Endothelial cell (in vitro differentiated cells): ENCODE data around the gene CHPF. TPM values are rescaled to one million over a fixed set of nuclear protein-coding genes. Genes with fewer than 3 reads are reported as not detected.

Experiments
- DNase-seq: peaks from one replicate; pipeline ENCODE4 v3.0.0; 2021; ENCODE audit warnings: low spot score
- H3K27ac Mint-ChIP-seq: one replicate; pipeline ENCODE4 v1.8.0; 2021; ENCODE audit warnings: mixed read lengths, inconsistent platforms; ENCODE audit not compliant: unreplicated experiment
- H3K27me3 Mint-ChIP-seq: one replicate; pipeline ENCODE4 v1.8.0; 2021; ENCODE audit warnings: mild to moderate bottlenecking, moderate library complexity, mixed read lengths, inconsistent platforms; ENCODE audit not compliant: unreplicated experiment
- H3K36me3 Mint-ChIP-seq: one replicate; pipeline ENCODE4 v1.8.0; 2021; ENCODE audit warnings: mild to moderate bottlenecking, low read depth, mixed read lengths, inconsistent platforms; ENCODE audit not compliant: unreplicated experiment
- H3K4me1 Mint-ChIP-seq: one replicate; pipeline ENCODE4 v1.8.0; 2021; ENCODE audit warnings: mild to moderate bottlenecking, mixed read lengths, inconsistent platforms; ENCODE audit not compliant: unreplicated experiment
- H3K4me3 Mint-ChIP-seq: one replicate; pipeline ENCODE4 v1.8.0; 2021; ENCODE audit warnings: mild to moderate bottlenecking, mixed read lengths, inconsistent platforms; ENCODE audit not compliant: unreplicated experiment
- H3K9me3 Mint-ChIP-seq: one replicate; pipeline ENCODE4 v1.8.0; 2021; ENCODE audit warnings: mixed read lengths, inconsistent platforms; ENCODE audit not compliant: unreplicated experiment
- total RNA-seq: library from RNA; stranded (reverse); fragmentation: NEBNext Ultra II Directional; extraction: Animal tissue kit (Norgen Biotek cat#: 25700); gene quantifications from one replicate; pipeline ENCODE4 v1.2.1, GENCODE V29; 2021; ENCODE audit not compliant: unreplicated experiment
- TF ChIP-seq, protein P1 (sequence below): fragments of 200-600 bp; sonication (generic); IDR thresholded peaks from one replicate; pipeline ENCODE4 v1.5.0; 2021; ENCODE audit warnings: antibody characterized with exemption; ENCODE audit not compliant: unreplicated experiment

Gene CHPF
- total RNA-seq, 1 donor from 2014 or later: 4.1 TPM

DNA sequence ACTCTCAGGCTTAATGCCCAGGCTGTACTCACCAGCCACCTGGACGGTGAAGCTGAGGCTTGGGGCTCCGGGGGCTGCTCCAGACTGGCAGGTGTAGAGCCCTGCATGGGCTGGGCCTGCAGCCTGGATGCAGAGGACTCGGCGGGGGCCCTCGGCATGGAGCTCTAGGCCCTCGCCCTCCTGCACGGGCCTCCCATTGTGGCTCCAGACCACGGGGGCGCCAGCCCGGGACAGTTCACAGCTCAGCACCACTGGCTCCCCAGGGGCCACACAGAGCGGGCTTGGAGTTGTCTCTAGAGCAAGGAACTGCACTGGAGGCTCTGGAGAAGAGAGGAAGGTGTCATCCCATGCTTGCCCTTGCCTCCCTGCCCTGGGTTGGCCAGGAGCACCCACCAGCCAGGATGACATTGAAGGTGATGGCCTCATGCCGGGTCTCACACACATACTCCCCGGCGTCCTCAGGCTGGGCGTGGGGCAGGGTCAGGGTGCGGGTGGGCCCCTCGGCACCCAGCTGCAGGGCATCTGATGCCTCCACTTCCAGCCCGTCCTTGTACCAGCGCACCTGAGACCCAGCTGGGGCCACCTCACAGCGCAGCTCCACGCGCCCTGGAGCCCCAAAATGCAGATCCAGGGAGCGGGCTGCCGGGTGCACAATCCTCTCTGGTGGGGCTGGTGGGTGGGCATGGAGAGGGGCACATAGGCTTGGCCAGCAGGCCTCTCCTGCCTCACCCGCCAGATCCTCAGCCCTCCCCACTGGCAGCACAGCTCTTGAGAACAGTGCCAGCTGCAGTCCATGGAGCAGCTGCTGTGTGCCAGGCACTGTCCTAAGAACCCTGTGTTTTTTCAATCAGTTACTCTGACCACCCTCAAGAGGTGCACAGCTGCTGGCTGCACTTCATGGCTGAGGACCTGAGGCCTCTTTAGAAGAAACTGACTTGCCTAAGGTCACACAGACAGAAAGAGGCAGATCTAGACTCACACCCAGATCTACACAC is 14.5 kb upstream of the CHPF start:
- DNase-seq: no peak
- Mint-ChIP-seq H3K4me3 (no peak overlapping the region), H3K36me3 (peaks cover 10% of the 10 kb centered on the region), H3K27me3 (peaks cover 21% of the 10 kb centered on the region), H3K9me3 (no peaks in the 10 kb centered on the region), H3K4me1 (peaks cover 11% of the 10 kb centered on the region), H3K27ac (no peak overlapping the region)
- TF ChIP-seq, protein P1, sequence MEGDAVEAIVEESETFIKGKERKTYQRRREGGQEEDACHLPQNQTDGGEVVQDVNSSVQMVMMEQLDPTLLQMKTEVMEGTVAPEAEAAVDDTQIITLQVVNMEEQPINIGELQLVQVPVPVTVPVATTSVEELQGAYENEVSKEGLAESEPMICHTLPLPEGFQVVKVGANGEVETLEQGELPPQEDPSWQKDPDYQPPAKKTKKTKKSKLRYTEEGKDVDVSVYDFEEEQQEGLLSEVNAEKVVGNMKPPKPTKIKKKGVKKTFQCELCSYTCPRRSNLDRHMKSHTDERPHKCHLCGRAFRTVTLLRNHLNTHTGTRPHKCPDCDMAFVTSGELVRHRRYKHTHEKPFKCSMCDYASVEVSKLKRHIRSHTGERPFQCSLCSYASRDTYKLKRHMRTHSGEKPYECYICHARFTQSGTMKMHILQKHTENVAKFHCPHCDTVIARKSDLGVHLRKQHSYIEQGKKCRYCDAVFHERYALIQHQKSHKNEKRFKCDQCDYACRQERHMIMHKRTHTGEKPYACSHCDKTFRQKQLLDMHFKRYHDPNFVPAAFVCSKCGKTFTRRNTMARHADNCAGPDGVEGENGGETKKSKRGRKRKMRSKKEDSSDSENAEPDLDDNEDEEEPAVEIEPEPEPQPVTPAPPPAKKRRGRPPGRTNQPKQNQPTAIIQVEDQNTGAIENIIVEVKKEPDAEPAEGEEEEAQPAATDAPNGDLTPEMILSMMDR: no peak

DNA sequence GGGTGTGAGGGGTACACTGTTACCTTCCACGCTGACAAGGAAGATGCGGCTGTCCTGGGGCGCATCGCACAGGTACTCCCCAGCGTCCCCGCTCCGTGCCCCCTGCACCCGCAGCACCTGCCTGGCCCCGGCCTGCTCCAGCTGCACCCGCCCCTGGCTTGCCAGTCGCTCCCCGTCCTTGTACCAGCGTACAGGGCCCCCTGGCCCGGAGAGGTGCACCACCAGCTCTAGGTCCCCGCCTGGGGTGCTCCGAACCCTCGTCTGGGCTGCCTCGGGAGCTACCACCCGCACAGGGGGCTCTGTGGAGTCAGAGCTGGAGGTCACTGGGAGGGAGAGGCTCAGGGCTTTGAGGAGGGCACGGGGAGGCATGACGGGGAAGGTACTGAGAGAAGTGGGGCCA is 13.7 kb upstream of the CHPF start:
- Mint-ChIP-seq H3K36me3 (peaks cover 10% of the 10 kb centered on the region), H3K4me3 (no peak overlapping the region), H3K9me3 (no peaks in the 10 kb centered on the region), H3K27ac (no peak overlapping the region), H3K4me1 (peaks cover 11% of the 10 kb centered on the region), H3K27me3 (peaks cover 17% of the 10 kb centered on the region)
- DNase-seq: no peak
- TF ChIP-seq, protein P1: no peak

DNA sequence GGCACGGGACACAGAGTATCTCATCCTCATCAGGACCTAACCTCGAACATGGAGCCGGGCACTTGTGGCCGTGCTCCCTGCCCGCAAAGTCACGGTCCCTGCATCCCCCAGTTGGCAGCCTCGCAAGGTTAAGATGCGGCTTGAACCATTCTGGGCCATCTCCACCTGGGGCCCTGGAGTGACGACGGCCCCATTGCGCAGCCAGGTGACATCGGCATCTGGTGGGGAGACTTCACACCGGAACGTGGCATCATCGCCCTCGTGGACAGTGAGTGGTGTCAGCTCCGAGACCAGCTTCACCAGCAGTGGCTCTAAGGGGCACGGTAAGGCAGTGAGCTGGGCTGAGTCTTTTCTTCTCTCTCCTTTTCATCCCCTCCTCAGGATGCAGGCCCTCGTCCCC is 12.8 kb upstream of the CHPF start:
- Mint-ChIP-seq H3K4me3 (no peak overlapping the region), H3K27ac (no peak overlapping the region), H3K9me3 (no peaks in the 10 kb centered on the region), H3K27me3 (peaks cover 19% of the 10 kb centered on the region), H3K36me3 (peaks cover 10% of the 10 kb centered on the region), H3K4me1 (peaks cover 8% of the 10 kb centered on the region)
- TF ChIP-seq, protein P1: no peak
- no peak for DNase-seq

DNA sequence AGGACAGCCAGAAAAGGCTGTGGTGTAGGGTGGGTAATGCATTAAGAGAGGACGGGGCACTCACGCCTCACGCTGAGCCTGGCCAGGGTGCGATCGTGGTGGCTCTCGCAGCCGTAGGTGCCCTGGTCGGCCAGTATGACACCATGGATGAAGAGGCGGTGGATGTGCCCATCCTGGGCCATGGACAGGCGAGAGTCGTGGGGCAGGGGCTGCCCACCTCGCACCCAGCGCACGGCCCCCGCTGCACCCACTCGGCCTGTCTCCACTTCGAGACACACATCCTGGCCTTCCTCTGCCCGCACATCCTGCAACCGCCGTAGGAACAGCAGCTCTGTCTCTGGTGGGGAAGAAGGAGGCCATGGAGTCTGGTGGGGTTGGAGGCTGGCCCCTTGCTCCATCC is 12.3 kb upstream of the CHPF start:
- Mint-ChIP-seq H3K9me3 (no peaks in the 10 kb centered on the region), H3K36me3 (peaks cover 10% of the 10 kb centered on the region), H3K4me3 (no peak overlapping the region), H3K27ac (no peak overlapping the region), H3K27me3 (peaks cover 20% of the 10 kb centered on the region), H3K4me1 (peaks cover 3% of the 10 kb centered on the region)
- TF ChIP-seq, protein P1: no peak
- no peak for DNase-seq

DNA sequence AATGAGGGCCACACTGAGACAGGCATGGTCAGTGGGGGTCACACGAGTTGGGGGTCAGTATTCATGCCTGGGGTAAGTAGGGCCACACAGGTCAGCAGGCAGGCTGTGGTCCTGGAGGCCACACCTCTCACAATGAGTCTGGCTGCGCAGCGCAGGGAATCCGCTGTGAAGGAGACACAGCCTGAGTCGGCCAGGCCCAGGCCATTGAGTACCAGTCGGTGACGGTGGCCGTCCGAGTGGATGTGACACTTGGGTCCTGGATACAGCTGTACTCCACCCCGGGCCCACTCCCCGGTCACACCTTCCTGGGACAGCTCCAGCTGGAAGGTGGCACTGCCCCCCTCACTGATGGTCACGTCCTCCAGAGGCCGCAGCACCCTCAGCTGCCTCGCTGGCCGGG is 10.7 kb upstream of the CHPF start:
- DNase-seq: no peak
- H3K4me3 Mint-ChIP-seq: no peak overlapping the region
- H3K36me3 Mint-ChIP-seq: peaks cover 6% of the 10 kb centered on the region
- no peaks in the 10 kb centered on the region for H3K4me1 Mint-ChIP-seq
- H3K27ac Mint-ChIP-seq: no peak overlapping the region
- TF ChIP-seq, protein P1: no peak
- peaks cover 22% of the 10 kb centered on the region for H3K27me3 Mint-ChIP-seq
- H3K9me3 Mint-ChIP-seq: no peaks in the 10 kb centered on the region
